H9 (cell line): ENCODE measurements around the gene ACKR4. TPM values are rescaled to one million over a fixed set of nuclear protein-coding genes. Genes with fewer than 3 reads are reported as not detected.

ENCODE experiments used
- DNase-seq: peaks from one replicate; pipeline ENCODE4 v3.0.0-alpha.2; 2017
- H2AFZ ChIP-seq: one replicate; pipeline ENCODE4 v1.6.1; 2013; ENCODE audit warnings: mild to moderate bottlenecking, low read length, control low read depth, moderate library complexity
- H2AK5ac ChIP-seq: 2 replicates; pipeline ENCODE4 v1.6.1; 2013; ENCODE audit warnings: low read length, control low read depth, mixed read lengths; ENCODE audit not compliant: insufficient read length
- H2BK120ac ChIP-seq: one replicate; pipeline ENCODE4 v1.6.1; 2013; ENCODE audit warnings: low read depth, mild to moderate bottlenecking, low read length, control low read depth, inconsistent platforms; ENCODE audit not compliant: poor library complexity, severe bottlenecking
- H2BK12ac ChIP-seq: 2 replicates; pipeline ENCODE4 v1.6.1; 2013; ENCODE audit warnings: low read length, control low read depth, mixed read lengths, low read depth; ENCODE audit not compliant: insufficient read length
- H2BK15ac ChIP-seq: 2 replicates; pipeline ENCODE4 v1.6.1; 2013; ENCODE audit warnings: low read depth, low read length, control low read depth
- H2BK20ac ChIP-seq: one replicate; pipeline ENCODE4 v1.6.1; 2013; ENCODE audit warnings: low read depth, mild to moderate bottlenecking, low read length, control low read depth, inconsistent platforms; ENCODE audit not compliant: poor library complexity, severe bottlenecking
- H2BK5ac ChIP-seq: 2 replicates; pipeline ENCODE4 v1.6.1; 2013; ENCODE audit warnings: low read length, control low read depth, mixed read lengths; ENCODE audit not compliant: insufficient read length
- H3K14ac ChIP-seq: 2 replicates; pipeline ENCODE4 v1.6.1; 2013; ENCODE audit warnings: low read length, control low read depth; ENCODE audit not compliant: insufficient read depth
- H3K18ac ChIP-seq: 2 replicates; pipeline ENCODE4 v1.6.1; 2013; ENCODE audit warnings: low read depth, mild to moderate bottlenecking, mixed read lengths, low read length, control low read depth; ENCODE audit not compliant: insufficient read length
- H3K23ac ChIP-seq: 2 replicates; pipeline ENCODE4 v1.6.1; 2013; ENCODE audit warnings: low read length, control low read depth, mixed read lengths, low read depth; ENCODE audit not compliant: insufficient read length
- H3K23me2 ChIP-seq: 2 replicates; pipeline ENCODE4 v1.6.1; 2013; ENCODE audit warnings: low read depth, mild to moderate bottlenecking, mixed read lengths, low read length, control low read depth; ENCODE audit not compliant: insufficient read length, poor library complexity, severe bottlenecking
- H3K27ac ChIP-seq: 2 replicates; pipeline ENCODE4 v1.5.1; 2013; ENCODE audit warnings: low read length, control low read depth, mixed read lengths, low read depth; ENCODE audit not compliant: insufficient read length
- H3K27me3 ChIP-seq: 2 replicates; pipeline ENCODE4 v1.6.1; 2013; ENCODE audit warnings: low read length, control low read depth, inconsistent platforms; ENCODE audit not compliant: insufficient read depth
- H3K4ac ChIP-seq: 2 replicates; pipeline ENCODE4 v1.6.1; 2013; ENCODE audit warnings: low read depth, mild to moderate bottlenecking, control low read depth, inconsistent platforms, low read length, moderate library complexity
- H3K4me1 ChIP-seq: 2 replicates; pipeline ENCODE4 v1.6.1; 2013; ENCODE audit warnings: low read length, control low read depth, inconsistent platforms; ENCODE audit not compliant: insufficient read depth
- H3K4me2 ChIP-seq: 2 replicates; pipeline ENCODE4 v1.6.1; 2013; ENCODE audit warnings: low read length, control low read depth, mixed read lengths; ENCODE audit not compliant: insufficient read length, insufficient read depth
- H3K56ac ChIP-seq: 2 replicates; pipeline ENCODE4 v1.6.1; 2013; ENCODE audit warnings: low read depth, mild to moderate bottlenecking, mixed read lengths, low read length, control low read depth; ENCODE audit not compliant: insufficient read length
- H3K79me1 ChIP-seq: 2 replicates; pipeline ENCODE4 v1.6.1; 2013; ENCODE audit warnings: low read depth, mild to moderate bottlenecking, moderate library complexity, low read length, control low read depth, inconsistent platforms; ENCODE audit not compliant: insufficient read depth, poor library complexity, severe bottlenecking
- H3K79me2 ChIP-seq: 2 replicates; pipeline ENCODE4 v1.6.1; 2013; ENCODE audit warnings: low read length, control low read depth, inconsistent platforms; ENCODE audit not compliant: insufficient read depth
- H3K9ac ChIP-seq: 2 replicates; pipeline ENCODE4 v1.6.1; 2013; ENCODE audit warnings: low read length, control low read depth, mixed read lengths; ENCODE audit not compliant: insufficient read length; ENCODE audit errors: extremely low read depth
- H3K9me3 ChIP-seq: one replicate; pipeline ENCODE4 v1.6.1; 2013; ENCODE audit warnings: low read depth, low read length, inconsistent platforms; ENCODE audit not compliant: control insufficient read depth
- H3T11ph ChIP-seq: one replicate; pipeline ENCODE4 v1.6.1; 2013; ENCODE audit warnings: mild to moderate bottlenecking, low read length, control low read depth, inconsistent platforms
- H4K20me1 ChIP-seq: one replicate; pipeline ENCODE4 v1.6.1; 2013; ENCODE audit not compliant: control insufficient read depth, insufficient read length, insufficient read depth
- H4K5ac ChIP-seq: 2 replicates; pipeline ENCODE4 v1.6.1; 2013; ENCODE audit warnings: low read depth, mild to moderate bottlenecking, mixed read lengths, low read length, control low read depth; ENCODE audit not compliant: insufficient read length
- H4K8ac ChIP-seq: replicated peaks from 2 replicates; pipeline ENCODE4 v1.6.1; 2013; ENCODE audit warnings: low read length, control low read depth, mixed read lengths, low read depth; ENCODE audit not compliant: insufficient read length
- H4K91ac ChIP-seq: 2 replicates; pipeline ENCODE4 v1.6.1; 2013; ENCODE audit warnings: low read depth, mild to moderate bottlenecking, moderate library complexity, mixed read lengths, low read length, control low read depth; ENCODE audit not compliant: insufficient read length
- H3K27ac Mint-ChIP-seq, 3 experiments: 2 replicates in 2 of 3; 3 replicates in 1 of 3; pipeline ENCODE4 v1.8.0; 2020 to 2021; ENCODE audit warnings: mixed read lengths in 3 of 3, mild to moderate bottlenecking in 1 of 3, moderate library complexity in 1 of 3
- H3K27me3 Mint-ChIP-seq: 2 replicates; pipeline ENCODE4 v1.8.0; 2021; ENCODE audit warnings: low read depth, mild to moderate bottlenecking, moderate library complexity, mixed read lengths
- H3K36me3 Mint-ChIP-seq, 3 experiments: 2 replicates in 2 of 3; 3 replicates in 1 of 3; pipeline ENCODE4 v1.8.0; 2020 to 2021; ENCODE audit warnings: low read depth in 3 of 3, mixed read lengths in 3 of 3; ENCODE audit not compliant: insufficient read depth in 1 of 3
- H3K4me1 Mint-ChIP-seq, 2 experiments: 2 replicates each; pipeline ENCODE4 v1.8.0; 2020; ENCODE audit warnings: mixed read lengths in 2 of 2
- H3K4me3 Mint-ChIP-seq, 2 experiments: 2 replicates in 1 of 2; 3 replicates in 1 of 2; pipeline ENCODE4 v1.8.0; 2020 to 2021; ENCODE audit warnings: mild to moderate bottlenecking in 2 of 2, mixed read lengths in 2 of 2, moderate library complexity in 1 of 2
- H3K9me3 Mint-ChIP-seq, 2 experiments: 2 replicates in 1 of 2; 3 replicates in 1 of 2; pipeline ENCODE4 v1.8.0; 2020; ENCODE audit warnings: mild to moderate bottlenecking in 2 of 2, mixed read lengths in 2 of 2, moderate library complexity in 1 of 2
- CTCF ChIP-seq: fragments of 200-600 bp; sonication (generic); conservative IDR thresholded peaks from 3 replicates; pipeline ENCODE4 v1.8.0; 2021; ENCODE audit warnings: antibody characterized with exemption, mild to moderate bottlenecking
- WGBS: extraction: QIAGEN DNeasy Blood & Tissue Kit; methylation state at CpG from one replicate; pipeline ENCODE4 v1.1.7; 2013; ENCODE audit warnings: missing lambda C conversion rate, low lambda C conversion rate, mixed read lengths; ENCODE audit not compliant: insufficient read length; ENCODE audit errors: extremely low coverage; 5-methylcytosine and 5-hydroxymethylcytosine counted together
- total RNA-seq: library from RNA; stranded (reverse); gene quantifications from 2 replicates; pipeline ENCODE4 v1.2.1, GENCODE V29; 2021

Gene ACKR4
- total RNA-seq, 1 experiment from 2014 or later, result not detected

GRCh38 chr3:132593947-132594323, 3.1 kb upstream of the ACKR4 start:
- Histone ChIP-seq H2BK15ac (no peak overlapping the region), H3K23me2 (no peaks in the 10 kb centered on the region), H3K79me1 (no peaks in the 10 kb centered on the region), H3K4me1 (peaks cover 4% of the 10 kb centered on the region; the same call in 1 of the 2 replicates), H3K14ac (no peak overlapping the region), H2BK20ac (no peak overlapping the region), H4K8ac (no peak overlapping the region), H3K4me2 (no peak overlapping the region), H3K79me2 (no peaks in the 10 kb centered on the region), H3K9me3 (no peaks in the 10 kb centered on the region), H3K27ac (no peak overlapping the region), H2AK5ac (no peak overlapping the region), H3K23ac (no peak overlapping the region), H2AFZ (no peak overlapping the region), H2BK120ac (no peak overlapping the region), H4K5ac (no peak overlapping the region), H4K91ac (no peak overlapping the region), H3K4ac (no peak overlapping the region), H4K20me1 (no peaks in the 10 kb centered on the region), H2BK5ac (no peak overlapping the region), H3K27me3 (no peaks in the 10 kb centered on the region), H3K9ac (no peak overlapping the region), H3T11ph (no peak overlapping the region), H2BK12ac (no peak overlapping the region), H3K18ac (no peak overlapping the region), H3K56ac (no peak overlapping the region)
- Mint-ChIP-seq H3K27ac (no peak overlapping the region), H3K27me3 (no peaks in the 10 kb centered on the region), H3K36me3 (peaks cover 0 to 7% (median 0%) of the 10 kb centered on the region in 3 experiments; a peak in 3 of 7 replicates), H3K9me3 (no peaks in the 10 kb centered on the region), H3K4me3 (no peak overlapping the region), H3K4me1 (peaks cover 5 to 6% of the 10 kb centered on the region in 2 experiments)
- no peak for TF ChIP-seq CTCF
- no CpG with 5 or more reads among the region's 3 CpGs for WGBS
- DNase-seq, result no peak
